Measurements from ENCODE around the gene SLC35F3.
"Not testable (repeated sequence)": the region's sequence is repeated elsewhere in the genome, so short reads cannot be mapped to it uniquely, and the experiment has no call there.

Gene SLC35F3

DNA sequence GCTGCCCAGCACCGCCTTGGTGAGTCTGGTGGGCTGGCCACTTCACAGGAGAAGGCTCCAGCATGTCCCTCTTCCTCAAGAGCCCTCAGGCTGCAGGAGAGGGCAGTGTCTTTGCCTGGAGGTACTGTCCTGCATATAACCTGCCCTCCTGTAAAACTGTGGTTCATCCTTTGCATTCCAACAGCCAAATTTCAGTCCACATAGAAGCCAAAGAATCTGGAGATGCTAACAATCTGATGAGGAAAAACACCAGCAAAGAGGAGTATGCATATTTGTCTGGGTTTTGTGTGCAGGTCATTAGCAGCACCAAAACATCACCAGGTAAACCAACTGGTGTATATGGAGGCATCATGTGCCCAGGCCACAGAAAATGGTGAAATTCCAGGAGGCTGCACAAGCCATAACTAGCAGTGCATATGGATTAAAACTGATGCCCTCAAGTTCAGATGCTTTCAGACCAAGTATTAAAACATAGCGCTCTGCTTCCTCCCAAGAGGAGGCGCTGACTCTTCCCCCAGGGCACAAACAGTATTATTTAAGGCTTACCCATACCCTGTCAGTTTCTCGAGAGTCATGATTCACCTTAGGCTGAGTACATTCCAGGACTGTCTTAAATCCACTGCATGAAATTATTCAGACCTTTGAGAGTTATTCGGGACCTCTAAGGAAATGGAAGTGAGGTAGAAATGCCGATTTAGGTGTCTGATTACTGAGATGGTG, 318.2 kb downstream of the SLC35F3 start:
- DNase-seq (ENCODE audit: low read depth in 2 of 2), result no peak

GRCh38 chr1:234226113-234226818, 321.8 kb downstream of the SLC35F3 start:
- DNase-seq (ENCODE audit: low read depth in 2 of 2), result no peak

GRCh38 chr1:234226819-234227165, 322.3 kb downstream of the SLC35F3 start:
- DNase-seq (ENCODE audit: low read depth in 2 of 2), result no peak

DNA sequence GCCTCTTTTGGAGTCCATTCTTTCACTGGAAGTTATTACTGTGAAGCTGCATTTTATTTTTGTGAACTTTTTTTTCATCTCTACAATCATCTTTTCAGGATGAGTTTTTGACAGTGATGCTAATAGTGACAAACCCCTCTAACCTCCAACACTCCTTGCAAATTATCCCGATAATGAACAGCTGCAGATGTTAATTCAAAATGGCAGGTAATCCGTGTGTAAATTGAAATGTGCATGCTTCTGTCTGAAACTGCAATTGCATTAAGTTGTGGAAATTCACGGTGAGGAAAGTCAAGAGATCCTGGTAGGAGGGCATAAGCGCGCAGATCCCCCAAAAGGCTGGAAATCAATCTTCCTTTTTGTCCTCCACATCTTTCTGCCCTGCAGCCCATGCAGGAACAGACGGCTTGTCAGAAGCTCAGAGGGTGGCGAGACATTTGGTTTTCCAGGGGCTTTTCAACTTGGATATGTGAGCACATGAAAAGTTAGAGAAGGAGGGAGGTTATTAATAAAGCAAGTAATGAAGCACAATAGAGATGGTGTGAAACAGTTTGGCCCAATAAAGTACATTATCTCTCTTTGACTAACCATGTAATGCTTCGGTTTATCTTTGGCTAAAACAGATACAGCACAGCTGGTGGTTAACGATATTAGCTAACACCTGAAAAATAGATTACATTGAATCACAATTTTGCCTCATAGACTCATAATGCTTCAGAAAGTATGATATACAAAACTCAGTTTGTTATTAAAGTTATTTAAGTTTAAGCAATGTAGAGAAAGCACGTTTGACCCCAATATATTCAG, 325.3 kb downstream of the SLC35F3 start:
- DNase-seq (ENCODE audit: low read depth in 2 of 2), result no peak

- DNase-seq (ENCODE audit: low read depth in 2 of 2), result no peak
Observed at GRCh38 chr1:234230414-234230862, 326.0 kb downstream of the SLC35F3 start.

GRCh38 chr1:234231061-234231892, 326.8 kb downstream of the SLC35F3 start:
- no peak for DNase-seq (ENCODE audit: low read depth in 2 of 2)

- no peak for DNase-seq (ENCODE audit: low read depth in 2 of 2)
Observed at GRCh38 chr1:234231893-234232276, 327.4 kb downstream of the SLC35F3 start.

DNA sequence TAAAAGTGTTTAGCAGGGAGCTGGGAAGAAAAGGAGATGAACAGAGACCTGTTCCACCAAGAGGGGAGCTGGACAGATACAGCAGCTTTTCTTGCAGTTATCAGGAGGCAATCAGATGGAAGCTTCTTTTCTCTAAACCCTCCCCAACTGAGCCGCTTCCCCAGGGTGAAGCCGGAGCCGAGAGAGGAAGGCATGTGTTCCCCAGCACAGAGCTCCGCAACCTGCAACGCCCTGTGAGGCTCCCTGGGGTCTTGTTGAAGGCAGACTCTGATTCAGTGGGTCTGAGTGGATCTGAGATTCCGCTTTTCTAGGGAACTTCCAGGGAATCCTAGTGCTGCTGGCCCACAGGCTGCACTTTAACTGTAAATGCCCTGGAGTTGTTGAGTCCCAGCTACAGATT, 329.7 kb downstream of the SLC35F3 start:
- no peak for DNase-seq (ENCODE audit: low read depth in 2 of 2)

GRCh38 chr1:234235434-234235881, 331.0 kb downstream of the SLC35F3 start:
- no peak for DNase-seq (ENCODE audit: low read depth in 2 of 2)

DNA sequence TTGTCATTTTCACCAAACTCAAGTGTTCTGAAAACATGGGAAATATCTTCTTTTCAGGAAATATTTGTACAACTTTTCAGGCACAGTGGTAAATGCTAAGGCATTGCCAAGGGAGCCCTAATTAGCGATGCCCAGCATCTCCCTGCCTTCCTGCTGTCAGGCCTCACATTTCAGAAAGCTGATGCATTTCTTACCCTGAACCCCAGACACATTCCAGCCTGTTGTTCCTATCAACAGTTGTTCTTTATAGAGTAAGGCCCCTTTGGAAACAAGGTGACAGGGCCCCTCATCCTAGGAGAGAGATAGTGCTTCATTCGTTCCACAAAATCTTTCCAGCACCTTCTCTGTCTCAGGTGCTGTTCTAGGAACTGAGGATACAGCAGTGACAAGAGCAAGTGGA, 332.9 kb downstream of the SLC35F3 start:
- DNase-seq (ENCODE audit: low read depth in 2 of 2), result no peak

GRCh38 chr1:234238060-234238459, 333.6 kb downstream of the SLC35F3 start:
- no peak for DNase-seq (ENCODE audit: low read depth in 2 of 2)

- DNase-seq (ENCODE audit: low read depth in 2 of 2), result no peak
Observed at GRCh38 chr1:234239515-234239914, 335.0 kb downstream of the SLC35F3 start.

DNA sequence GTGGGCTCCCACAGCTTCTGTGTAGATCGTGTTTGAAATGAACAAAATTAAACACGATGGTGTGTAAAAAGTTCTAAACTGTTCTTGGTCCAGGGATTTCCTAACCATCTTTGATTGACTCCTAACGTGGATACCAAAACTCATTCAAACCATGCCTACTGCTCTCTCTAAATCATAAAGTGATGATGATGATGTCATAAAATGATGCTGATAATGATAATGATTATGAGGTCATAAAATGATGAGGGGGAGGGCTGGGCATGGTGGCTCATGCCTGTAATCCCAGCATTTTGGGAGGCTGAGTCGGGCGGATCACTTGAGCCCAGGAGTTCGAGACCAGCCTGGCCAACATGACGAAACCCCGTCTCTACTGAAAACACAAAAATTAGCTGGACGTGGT, 335.5 kb downstream of the SLC35F3 start:
- no peak for DNase-seq (ENCODE audit: low read depth in 2 of 2)

DNA sequence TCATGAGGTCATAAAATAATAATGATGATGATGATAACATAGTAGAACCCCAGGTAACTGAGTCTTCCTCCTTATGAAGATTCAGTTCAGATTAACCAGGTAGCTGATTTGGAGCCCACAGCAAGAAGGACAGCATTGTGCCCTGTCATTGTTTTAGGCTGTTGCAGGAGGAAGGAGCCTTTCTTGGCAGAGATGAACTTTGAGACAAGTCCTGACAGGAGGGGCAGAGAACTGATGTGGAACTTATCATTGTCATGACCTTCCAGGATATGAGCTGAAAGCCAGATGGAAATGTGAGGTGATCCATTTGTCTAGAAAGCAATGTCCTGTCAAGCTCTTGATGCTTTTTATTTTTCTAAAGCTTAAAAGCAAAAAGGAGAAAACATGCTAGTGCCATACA, 336.2 kb downstream of the SLC35F3 start:
- DNase-seq (ENCODE audit: low read depth in 2 of 2), result no peak

DNA sequence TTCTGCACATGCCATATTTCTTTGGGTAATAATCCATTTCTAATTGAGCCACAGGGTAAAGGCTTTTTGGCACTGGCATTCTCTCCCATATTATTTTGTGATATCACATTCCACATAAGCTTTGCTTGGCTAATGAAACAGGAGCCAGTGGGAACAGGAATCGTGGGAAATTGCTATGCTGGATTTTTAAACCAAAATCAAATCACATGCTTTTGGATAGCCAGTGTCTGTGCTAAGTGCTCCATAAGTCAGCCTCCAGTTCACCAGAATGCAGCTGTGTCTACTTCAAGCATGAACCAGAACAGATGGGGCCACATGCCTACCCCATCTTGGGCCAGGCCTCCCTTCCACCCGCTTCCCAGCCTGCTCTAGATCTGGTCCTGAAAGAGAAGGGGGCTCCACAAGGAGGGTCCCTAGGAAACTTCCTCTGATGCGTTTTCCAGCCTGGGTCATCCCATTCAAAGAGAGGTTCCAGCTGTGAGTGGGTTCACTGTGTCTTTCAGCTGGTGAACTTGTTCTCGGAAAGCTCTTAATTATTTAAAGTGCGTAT, 337.5 kb downstream of the SLC35F3 start:
- DNase-seq (ENCODE audit: low read depth in 2 of 2), result no peak

- DNase-seq (ENCODE audit: low read depth in 2 of 2), result no peak
Observed at GRCh38 chr1:234243521-234244260, 339.2 kb downstream of the SLC35F3 start.

GRCh38 chr1:234244482-234244881, 340.0 kb downstream of the SLC35F3 start:
- no peak for DNase-seq (ENCODE audit: low read depth in 2 of 2)

DNA sequence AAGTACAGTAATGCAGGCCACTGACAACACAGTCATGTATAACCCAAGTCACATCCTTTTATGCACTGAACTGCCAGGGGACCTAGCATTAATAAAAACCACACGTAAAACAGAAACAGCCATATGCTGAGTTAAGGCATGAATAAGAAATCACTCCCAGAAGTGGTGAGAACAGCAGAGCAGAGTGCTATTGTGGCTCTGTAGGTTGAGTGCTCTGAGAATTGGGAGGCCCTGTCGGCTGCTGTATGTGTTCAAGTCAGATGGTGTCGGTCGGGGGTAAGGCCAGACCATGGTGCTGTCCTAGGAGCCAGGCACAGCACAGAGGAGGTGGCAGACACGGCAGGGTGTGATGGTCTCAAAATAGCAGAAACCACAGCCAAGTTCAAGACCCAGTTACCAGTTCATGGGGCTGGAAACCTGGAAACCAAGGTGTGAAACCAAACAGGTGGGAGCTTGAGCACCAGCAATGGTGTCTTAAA, 342.2 kb downstream of the SLC35F3 start:
- DNase-seq (ENCODE audit: low read depth in 2 of 2), result no peak

DNA sequence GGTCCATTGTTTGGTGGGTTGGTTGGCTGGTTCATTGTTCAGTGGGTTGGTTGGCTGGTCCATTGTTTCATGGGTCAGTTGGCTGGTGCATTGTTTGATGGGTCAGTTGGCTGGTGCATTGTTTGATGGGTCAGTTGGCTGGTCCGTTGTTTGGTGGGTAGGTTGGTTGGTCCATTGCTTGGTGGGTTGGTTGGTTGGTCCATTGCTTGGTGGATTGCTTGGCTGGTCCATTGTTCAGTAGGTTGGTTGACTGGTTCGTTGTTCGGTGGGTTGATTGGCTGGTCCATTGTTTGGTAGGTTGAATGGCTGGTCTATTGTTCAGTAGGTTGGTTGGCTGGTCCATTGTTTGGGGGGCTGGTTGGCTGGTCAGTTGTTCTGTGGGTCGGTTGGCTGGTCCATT, 343.3 kb downstream of the SLC35F3 start:
- not testable (repeated sequence) for DNase-seq (ENCODE audit: low read depth in 2 of 2)

DNA sequence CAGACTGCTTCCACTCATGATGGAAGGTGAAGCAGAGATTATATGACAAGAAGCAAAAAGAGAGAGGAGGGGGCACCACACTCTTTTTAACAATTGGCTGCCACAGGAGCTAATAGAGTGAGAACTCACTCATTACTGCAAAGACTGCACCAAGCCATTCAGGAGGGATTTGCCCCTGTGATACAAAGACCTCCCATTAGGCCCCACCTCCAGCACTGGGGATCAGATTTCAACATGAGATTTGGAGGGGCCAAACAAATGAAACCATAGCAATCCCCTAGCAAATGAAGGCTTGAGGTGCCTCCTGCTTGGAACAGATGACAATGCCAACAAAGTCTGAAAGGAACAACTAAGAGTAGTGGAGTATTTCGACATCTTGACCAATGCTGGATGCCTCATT, 346.3 kb downstream of the SLC35F3 start:
- no peak for DNase-seq (ENCODE audit: low read depth in 2 of 2)

- no peak for DNase-seq (ENCODE audit: low read depth in 2 of 2)
Observed at GRCh38 chr1:234253732-234254131, 349.3 kb downstream of the SLC35F3 start.
